HepG2 (cell line): ENCODE data around the gene ATAD3C. TPM values are rescaled to one million over a fixed set of nuclear protein-coding genes. Genes with fewer than 3 reads are reported as not detected.

ENCODE experiments used
- ATF7 ChIP-seq, 2 experiments: fragments of 450-650 bp in 1 of 2; sonication (generic) in 1 of 2; formaldehyde crosslinking in 1 of 2; IDR thresholded peaks; 2 replicates each; pipeline versions ENCODE4 v1.4.0 to v1.6.1; 2016 to 2020; ENCODE audit warnings: antibody characterized with exemption in 1 of 2, mild to moderate bottlenecking in 1 of 2, missing genetic modification reagents in 1 of 2
- BRCA1 ChIP-seq: sonication (generic); formaldehyde crosslinking; IDR thresholded peaks from 2 replicates; pipeline ENCODE4 v1.4.0; 2020; ENCODE audit warnings: missing genetic modification reagents
- FOXA1 ChIP-seq, 2 experiments: fragments of 450-650 bp in 1 of 2; sonication (generic) in 1 of 2; formaldehyde crosslinking in 1 of 2; IDR thresholded peaks; 2 replicates each; pipeline versions ENCODE4 v1.4.0 to v1.6.1; 2016 to 2020; ENCODE audit warnings: missing genetic modification reagents in 1 of 2
- KDM1A ChIP-seq: IDR thresholded peaks from 2 replicates; pipeline ENCODE4 v1.6.1; 2016; ENCODE audit warnings: missing compliant biosample characterization
- KDM5A ChIP-seq: fragments of 200-600 bp; sonication (generic); IDR thresholded peaks from 2 replicates; pipeline ENCODE4 v1.7.0; 2018; ENCODE audit warnings: antibody characterized with exemption, mild to moderate bottlenecking, low read length, borderline replicate concordance
- MEF2D ChIP-seq: sonication (generic); formaldehyde crosslinking; IDR thresholded peaks from 2 replicates; pipeline ENCODE4 v1.5.1; 2020; ENCODE audit warnings: mild to moderate bottlenecking, missing genetic modification reagents
- MEIS2 ChIP-seq: sonication (generic); formaldehyde crosslinking; IDR thresholded peaks from 2 replicates; pipeline ENCODE4 v1.9.0; 2021; ENCODE audit warnings: mild to moderate bottlenecking, missing genetic modification reagents
- PATZ1 ChIP-seq: sonication (generic); formaldehyde crosslinking; IDR thresholded peaks from 2 replicates; pipeline ENCODE4 v1.4.0; 2020; ENCODE audit warnings: missing genetic modification reagents
- PCBP1 ChIP-seq: fragments of 200-400 bp; formaldehyde crosslinking; IDR thresholded peaks from 2 replicates; pipeline ENCODE4 v1.6.1; 2017; ENCODE audit warnings: mild to moderate bottlenecking, low read depth, low read length, borderline replicate concordance
- PHF21A ChIP-seq: sonication (generic); formaldehyde crosslinking; IDR thresholded peaks from 2 replicates; pipeline ENCODE4 v1.5.0; 2020; ENCODE audit warnings: mild to moderate bottlenecking, missing genetic modification reagents
- ZNF652 ChIP-seq: IDR thresholded peaks from 2 replicates; pipeline ENCODE4 v1.6.1; 2016; ENCODE audit warnings: low read depth, borderline replicate concordance
- ZNF7 ChIP-seq: IDR thresholded peaks from 2 replicates; pipeline ENCODE4 v1.6.1; 2016; ENCODE audit warnings: missing biosample characterization, missing genetic modification reagents
- ZSCAN20 ChIP-seq: sonication (generic); formaldehyde crosslinking; IDR thresholded peaks from 2 replicates; pipeline ENCODE4 v1.4.0; 2020; ENCODE audit warnings: missing genetic modification reagents, mild to moderate bottlenecking, borderline replicate concordance
- polyA plus RNA-seq, 8 experiments: library from polyadenylated mRNA; depleted of rRNA in 3 of 8; stranded (reverse) in 7 of 8; unstranded in 1 of 8; fragments of >200 nt; fragmentation: Illumina TruSeq in 4 of 8; extraction: Trizol in 4 of 8; gene quantifications; 2 replicates each; pipeline versions ENCODE4 v1.2.1 to v1.2.3, GENCODE V29; 2011 to 2016; ENCODE audit warnings: low read depth in 4 of 8, missing spikeins in 1 of 8, mixed read lengths in 1 of 8; ENCODE audit not compliant: insufficient read depth in 1 of 8
- total RNA-seq, 5 experiments: library from RNA; depleted of rRNA; stranded (reverse); fragments of >200 nt; fragmentation: Illumina TruSeq; extraction: Trizol; gene quantifications; 2 replicates each; pipeline ENCODE4 v1.2.3, GENCODE V29; 2016; ENCODE audit warnings: low read depth in 1 of 5
- TF ChIP-seq, protein P1 (sequence below): sonication (generic); formaldehyde crosslinking; IDR thresholded peaks from 2 replicates; pipeline ENCODE4 v1.5.1; 2020; ENCODE audit warnings: missing genetic modification reagents, mild to moderate bottlenecking, borderline replicate concordance

The ATAD3C gene
- total and polyA plus RNA-seq, 2 of the 13 experiments (the other 11 are each of a cell fraction or from before 2014, with no cell fraction given): 2.4 to 3.2 TPM

GRCh38 chr1:1434824-1435105, 14.7 kb upstream of the ATAD3C start (continued):
- TF ChIP-seq, protein P1, sequence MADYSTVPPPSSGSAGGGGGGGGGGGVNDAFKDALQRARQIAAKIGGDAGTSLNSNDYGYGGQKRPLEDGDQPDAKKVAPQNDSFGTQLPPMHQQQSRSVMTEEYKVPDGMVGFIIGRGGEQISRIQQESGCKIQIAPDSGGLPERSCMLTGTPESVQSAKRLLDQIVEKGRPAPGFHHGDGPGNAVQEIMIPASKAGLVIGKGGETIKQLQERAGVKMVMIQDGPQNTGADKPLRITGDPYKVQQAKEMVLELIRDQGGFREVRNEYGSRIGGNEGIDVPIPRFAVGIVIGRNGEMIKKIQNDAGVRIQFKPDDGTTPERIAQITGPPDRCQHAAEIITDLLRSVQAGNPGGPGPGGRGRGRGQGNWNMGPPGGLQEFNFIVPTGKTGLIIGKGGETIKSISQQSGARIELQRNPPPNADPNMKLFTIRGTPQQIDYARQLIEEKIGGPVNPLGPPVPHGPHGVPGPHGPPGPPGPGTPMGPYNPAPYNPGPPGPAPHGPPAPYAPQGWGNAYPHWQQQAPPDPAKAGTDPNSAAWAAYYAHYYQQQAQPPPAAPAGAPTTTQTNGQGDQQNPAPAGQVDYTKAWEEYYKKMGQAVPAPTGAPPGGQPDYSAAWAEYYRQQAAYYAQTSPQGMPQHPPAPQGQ (CRISPR knock-in tag): no peak
- TF ChIP-seq PCBP1 (no peak), ZNF7 (CRISPR knock-in tag) (no peak), BRCA1 (CRISPR knock-in tag) (no peak), ATF7 (IDR thresholded peaks at IDR 0.05) (no peak), ATF7 (CRISPR knock-in tag; IDR thresholded peaks at IDR 0.05) (no peak), ZSCAN20 (CRISPR knock-in tag) (no peak), KDM5A (no peak), FOXA1 (IDR thresholded peaks at IDR 0.05) (no peak), FOXA1 (CRISPR knock-in tag; IDR thresholded peaks at IDR 0.05) (no peak), KDM1A (CRISPR knock-in tag) (no peak), PATZ1 (CRISPR knock-in tag) (no peak), ZNF652 (CRISPR knock-in tag) (no peak), PHF21A (CRISPR knock-in tag) (no peak), MEIS2 (no peak), MEF2D (CRISPR knock-in tag) (no peak)
